SK-MEL-5 (cell line): ENCODE results near the gene SYNDIG1. TPM values are rescaled to one million over a fixed set of nuclear protein-coding genes. Genes with fewer than 3 reads are reported as not detected.
"Not testable (repeated sequence)": the region's sequence is repeated elsewhere in the genome, so short reads cannot be mapped to it uniquely, and the experiment has no call there.

Source experiments
- DNase-seq: peaks from one replicate; pipeline ENCODE4 v3.0.0-alpha.2; 2016; ENCODE audit warnings: low read depth, low spot score
- in situ Hi-C: cut with HindIII; loops from 2 replicates; pipeline ENCODE4 v1.10.0; 2016; ENCODE audit warnings: low sequenced_read_pairs, high pct_unique_total_duplicates, low pct_unique_long_range_greater_than_20kb
- total RNA-seq: library from RNA; depleted of rRNA; stranded (reverse); fragments of >200 nt; shearing (Covaris generic); gene quantifications from 2 replicates; pipeline ENCODE4 v1.2.3, GENCODE V29; 2014

The SYNDIG1 gene
- total RNA-seq, 1 experiment from 2014 or later: not detected

GRCh38 chr20:24499472-24499871 is 30.0 kb downstream of the SYNDIG1 start:
- no peak for DNase-seq
- in situ Hi-C loops: no loop called here

- DNase-seq: no peak
- in situ Hi-C loops: no loop called here
These were observed 32.5 kb downstream of the SYNDIG1 start for GRCh38 chr20:24501764-24502556.

GRCh38 chr20:24502661-24503060 is 33.2 kb downstream of the SYNDIG1 start:
- no peak for DNase-seq
- in situ Hi-C loops: no loop called here

- no peak for DNase-seq
These were observed 34.0 kb downstream of the SYNDIG1 start for GRCh38 chr20:24503352-24503931.

GRCh38 chr20:24504331-24505285 is 35.2 kb downstream of the SYNDIG1 start:
- no peak for DNase-seq
- in situ Hi-C loops: no loop called here

More at GRCh38 chr20:24503352-24503931, 34.0 kb downstream of the SYNDIG1 start:
- in situ Hi-C loops: no loop called here

GRCh38 chr20:24506146-24506545 is 36.7 kb downstream of the SYNDIG1 start:
- no peak for DNase-seq
- in situ Hi-C loops: no loop called here

GRCh38 chr20:24506696-24507095 is 37.3 kb downstream of the SYNDIG1 start:
- no peak for DNase-seq

GRCh38 chr20:24507182-24507853 is 37.9 kb downstream of the SYNDIG1 start:
- in situ Hi-C loops: no loop called here
- no peak for DNase-seq

More at GRCh38 chr20:24506696-24507095, 37.3 kb downstream of the SYNDIG1 start:
- in situ Hi-C loops: no loop called here

- in situ Hi-C loops, DNase-seq: not testable (repeated sequence)
These were observed 43.0 kb downstream of the SYNDIG1 start for GRCh38 chr20:24512441-24512840.

GRCh38 chr20:24518515-24518914 is 49.1 kb downstream of the SYNDIG1 start:
- in situ Hi-C loops: no loop called here
- no peak for DNase-seq

GRCh38 chr20:24519476-24519875 is 50.0 kb downstream of the SYNDIG1 start:
- in situ Hi-C loops: no loop called here
- no peak for DNase-seq

- no peak for DNase-seq
- in situ Hi-C loops: no loop called here
These were observed 51.6 kb downstream of the SYNDIG1 start for GRCh38 chr20:24521032-24521431.

- in situ Hi-C loops: no loop called here
- no peak for DNase-seq
These were observed 53.3 kb downstream of the SYNDIG1 start for GRCh38 chr20:24522452-24523330.

GRCh38 chr20:24523661-24524060 is 54.2 kb downstream of the SYNDIG1 start:
- in situ Hi-C loops: no loop called here
- no peak for DNase-seq

- in situ Hi-C loops: no loop called here
- DNase-seq: no peak
These were observed 59.3 kb downstream of the SYNDIG1 start for GRCh38 chr20:24528583-24529368.

- DNase-seq: no peak
- in situ Hi-C loops: no loop called here
These were observed 59.9 kb downstream of the SYNDIG1 start for GRCh38 chr20:24529369-24529719.
